Activated CD4-positive, alpha-beta T cell treated with anti-CD3 and anti-CD28 coated beads for 48 hours (primary cell): ENCODE results near the gene PGF.
"Not testable (repeated sequence)": the region's sequence is repeated elsewhere in the genome, so short reads cannot be mapped to it uniquely, and the experiment has no call there.

Source experiments
- DNase-seq: peaks from one replicate; pipeline ENCODE4 v3.0.0-alpha.2; 2020

The PGF gene

DNA sequence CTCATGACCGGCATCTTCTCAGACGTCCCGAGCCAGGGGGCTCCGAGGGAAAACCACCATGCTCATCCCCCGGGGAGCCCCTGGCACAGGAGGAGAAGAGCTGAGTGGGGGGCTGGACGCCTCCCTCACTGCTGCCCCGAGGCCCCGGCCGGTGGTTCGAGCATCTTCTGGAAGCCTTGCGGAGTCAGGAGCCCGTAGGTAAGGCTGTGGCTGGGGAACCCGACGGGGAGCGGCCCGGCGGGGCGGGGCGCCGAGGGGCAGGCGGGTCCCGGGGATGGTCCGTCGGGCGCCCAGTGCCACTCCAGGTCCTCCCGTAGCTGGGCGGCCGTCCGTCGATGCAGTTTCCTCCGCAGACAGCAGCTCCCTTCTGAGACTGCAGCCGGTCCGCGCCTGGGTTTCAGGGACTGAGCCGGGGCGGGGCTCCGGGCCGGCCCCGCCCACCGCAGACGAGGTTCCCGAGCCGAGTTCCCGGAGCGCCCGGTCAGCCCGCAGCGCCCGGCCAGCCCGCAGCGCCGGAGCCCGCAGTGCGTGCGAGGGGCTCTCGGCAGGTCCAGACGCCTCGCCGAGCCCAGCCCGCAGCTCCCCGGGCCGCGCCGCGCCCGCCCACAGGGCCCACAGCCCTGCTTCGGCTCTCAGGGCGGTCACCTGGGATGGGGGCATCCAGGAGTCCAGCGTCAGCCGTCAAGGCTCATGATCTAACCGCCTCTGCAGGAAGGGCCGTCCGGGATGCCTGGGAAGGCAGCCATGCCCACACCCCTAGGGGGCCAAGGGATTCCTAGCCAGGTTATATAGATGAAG, at the start of gene PGF:
Gene PGF, minus strand, starts transcription at position 369 of the 798 bp plus-strand sequence. Its CDS starts 355 bp downstream, at position 14.
- peak; percentile 35 for DNase-seq

DNA sequence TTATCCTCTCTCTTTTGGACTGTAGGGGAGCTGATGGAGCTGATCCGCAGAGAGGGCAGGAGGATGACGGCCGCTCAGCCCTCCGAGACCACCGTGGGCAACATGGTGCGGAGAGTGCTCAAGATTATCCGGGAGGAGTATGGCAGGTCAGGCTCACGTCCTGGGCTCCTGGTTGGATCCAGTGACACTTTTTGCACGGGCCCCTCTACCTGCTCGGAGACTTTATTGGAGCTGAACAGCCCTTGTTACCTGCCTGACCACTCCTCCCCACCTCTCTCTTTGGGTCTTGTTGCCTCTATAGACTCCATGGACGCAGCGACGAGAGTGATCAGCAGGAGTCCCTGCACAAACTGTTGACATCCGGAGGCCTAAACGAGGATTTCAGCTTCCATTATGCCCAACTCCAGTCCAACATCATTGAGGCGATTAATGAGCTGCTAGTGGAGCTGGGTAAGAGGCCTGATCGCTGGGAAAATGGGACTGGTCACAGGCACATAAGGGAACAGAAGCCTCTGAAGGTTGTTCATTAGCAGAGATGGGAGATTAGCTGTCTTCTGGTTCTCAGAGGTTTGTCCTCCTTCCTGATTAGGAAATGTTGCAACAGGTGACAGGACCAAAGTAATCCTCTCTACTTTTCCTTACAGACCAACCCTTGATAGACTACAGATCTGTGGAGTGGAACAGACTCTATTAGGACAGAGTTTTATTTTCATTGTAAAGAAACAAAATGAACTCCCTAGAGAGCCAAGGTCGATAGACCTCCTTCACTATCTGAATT, 48.0 kb upstream of the PGF start:
- no peak for DNase-seq

DNA sequence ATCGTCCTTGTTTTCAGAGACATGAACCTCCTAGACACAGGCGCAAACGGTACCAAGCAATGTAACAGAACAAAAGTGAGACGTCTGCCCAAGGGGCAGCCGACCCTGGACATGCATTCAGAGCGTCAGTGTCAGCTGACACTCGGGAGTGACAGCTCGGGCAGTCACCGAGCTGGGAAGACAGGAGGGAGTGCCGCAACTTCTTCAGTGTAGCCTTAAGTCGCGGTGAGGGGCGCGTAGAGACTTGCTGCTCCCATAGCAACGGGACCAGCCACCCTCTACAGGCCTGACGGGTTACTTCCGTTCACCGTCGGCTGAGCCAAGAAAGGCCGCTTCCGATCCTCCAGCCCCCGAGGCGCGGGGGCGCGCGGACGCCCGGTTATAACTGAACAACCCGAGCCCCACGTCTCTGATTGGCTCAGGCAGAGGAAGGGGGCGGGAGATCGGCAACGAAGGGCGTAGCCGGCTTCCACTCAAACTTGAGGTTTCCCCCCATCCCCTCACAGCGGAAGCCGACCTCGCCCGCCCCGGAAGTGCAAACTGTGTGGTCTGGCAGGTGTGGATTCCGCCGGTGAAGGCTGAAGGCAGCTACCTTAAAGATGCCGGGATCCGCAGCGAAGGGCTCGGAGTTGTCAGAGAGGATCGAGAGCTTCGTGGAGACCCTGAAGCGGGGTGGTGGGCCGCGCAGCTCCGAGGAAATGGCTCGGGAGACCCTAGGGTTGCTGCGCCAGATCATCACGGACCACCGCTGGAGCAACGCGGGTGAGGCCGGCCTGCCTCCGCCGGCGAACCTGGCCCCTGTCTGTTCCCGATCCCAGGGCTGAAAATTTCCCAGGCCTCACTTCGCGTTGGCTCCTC, 47.2 kb upstream of the PGF start, which contains the start of gene EIF2B2:
Gene EIF2B2, plus strand, starts transcription at position 530 of the 858 bp plus-strand sequence. Its CDS starts 70 bp downstream, at position 600.
- peak; percentile 100 for DNase-seq

DNA sequence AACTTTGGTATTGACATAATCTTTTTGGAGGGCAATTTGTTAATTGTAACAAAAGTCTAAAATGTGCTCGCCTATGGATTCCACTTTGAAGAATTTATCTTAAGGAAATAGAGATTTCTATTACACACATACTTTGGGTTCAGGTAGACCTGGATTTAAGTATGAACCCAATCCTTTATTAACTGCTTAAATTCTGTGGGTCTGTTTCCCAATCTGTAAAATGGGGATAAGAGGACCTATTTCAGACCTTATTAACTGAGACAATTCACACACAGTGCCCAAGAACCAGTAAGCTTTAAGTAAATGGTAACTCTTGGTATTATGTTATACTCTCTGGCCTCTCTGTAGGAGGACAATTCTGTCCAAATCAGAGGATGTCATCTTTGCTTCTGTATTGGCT, 46.5 kb upstream of the PGF start:
- DNase-seq, result no peak

DNA sequence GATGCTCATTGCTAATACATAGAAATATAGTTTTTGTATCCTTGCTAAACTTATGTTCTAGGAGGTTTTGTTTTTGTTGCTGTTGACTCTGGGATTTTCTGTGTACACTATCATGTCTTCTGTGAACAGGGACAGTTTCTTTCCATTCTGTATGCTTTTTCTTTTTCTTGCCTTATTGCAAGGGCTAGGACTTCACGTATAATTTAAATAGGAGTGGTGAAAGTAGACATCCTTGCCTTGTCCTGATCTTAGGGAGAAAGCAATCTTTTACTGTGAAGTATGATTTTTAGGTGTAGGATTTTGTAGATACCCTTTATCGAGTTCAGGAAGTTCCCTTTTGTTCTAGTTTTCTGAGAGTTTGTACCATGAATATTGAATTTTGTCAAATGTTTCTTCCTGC, 45.9 kb upstream of the PGF start:
- no peak for DNase-seq

DNA sequence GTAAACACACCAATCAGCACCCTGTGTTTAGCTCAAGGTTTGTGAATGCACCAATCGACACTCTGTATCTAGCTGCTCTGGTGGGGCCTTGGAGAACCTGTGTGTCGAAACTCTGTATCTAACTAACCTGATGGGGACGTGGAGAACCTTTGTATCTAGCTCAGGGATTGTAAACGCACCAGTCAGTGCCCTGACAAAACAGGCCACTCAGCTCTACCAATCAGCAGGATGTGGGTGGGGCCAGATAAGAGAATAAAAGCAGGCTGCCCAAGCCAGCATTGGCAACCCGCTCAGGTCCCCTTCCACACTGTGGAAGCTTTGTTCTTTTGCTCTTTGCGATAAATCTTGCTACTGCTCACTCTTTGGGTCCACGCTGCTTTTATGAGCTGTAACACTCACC, 40.4 kb upstream of the PGF start:
- not testable (repeated sequence) for DNase-seq

DNA sequence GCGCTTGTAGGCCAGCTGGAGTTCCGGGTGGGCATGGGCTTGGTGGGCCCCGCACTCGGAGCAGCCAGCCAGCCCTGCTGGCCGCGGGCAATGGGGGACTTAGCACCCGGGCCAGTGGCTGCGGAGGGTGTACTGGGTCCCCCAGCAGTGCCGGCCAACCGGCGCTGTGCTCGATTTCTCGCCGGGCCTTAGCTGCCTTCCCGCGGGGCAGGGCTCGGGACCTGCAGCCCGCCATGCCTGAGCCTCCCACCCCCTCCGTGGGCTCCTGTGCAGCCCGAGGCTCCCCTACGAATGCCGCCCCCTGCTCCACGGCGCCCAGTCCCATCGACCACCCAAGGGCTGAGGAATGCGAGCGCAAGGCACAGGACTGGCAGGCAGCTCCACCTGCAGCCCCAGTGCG, 38.8 kb upstream of the PGF start:
- not testable (repeated sequence) for DNase-seq

DNA sequence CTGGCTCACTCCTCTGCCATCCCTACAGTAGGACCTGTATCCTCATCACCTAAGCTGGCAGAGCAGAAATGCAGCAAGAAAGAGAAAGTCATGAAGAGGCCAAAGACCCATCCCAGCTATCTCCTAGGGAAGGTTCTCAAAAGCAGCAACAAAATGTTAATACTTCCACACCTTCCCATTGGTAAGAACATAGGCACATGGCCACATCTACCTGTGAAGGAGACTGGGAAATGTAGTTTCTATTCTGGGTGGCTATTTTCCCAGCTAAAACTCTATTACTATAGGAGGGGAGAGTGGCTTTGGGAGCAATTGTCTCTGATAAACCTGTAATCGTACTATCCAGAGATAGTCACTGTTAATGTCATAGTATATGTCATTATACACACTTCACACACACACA, 33.6 kb upstream of the PGF start:
- no peak for DNase-seq

DNA sequence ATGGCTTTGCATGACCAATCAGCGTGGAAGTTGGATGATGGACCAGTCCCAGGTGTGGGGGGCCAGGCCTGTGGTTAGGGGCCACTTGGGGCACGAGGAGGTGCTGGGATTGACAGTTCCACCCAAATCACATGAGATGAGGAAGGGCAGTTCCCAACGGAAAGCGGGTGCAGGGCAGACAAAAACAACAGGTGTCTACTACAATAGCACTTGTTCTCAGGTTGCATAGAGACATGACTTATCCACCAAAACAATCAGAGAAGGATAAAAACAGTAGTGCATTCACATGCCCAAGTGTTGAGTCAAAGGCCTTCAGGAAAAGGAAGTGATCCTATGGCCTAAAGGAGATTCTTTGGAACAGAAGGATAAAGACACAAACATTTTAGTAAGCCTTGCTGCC, 32.7 kb upstream of the PGF start:
- DNase-seq, result no peak

DNA sequence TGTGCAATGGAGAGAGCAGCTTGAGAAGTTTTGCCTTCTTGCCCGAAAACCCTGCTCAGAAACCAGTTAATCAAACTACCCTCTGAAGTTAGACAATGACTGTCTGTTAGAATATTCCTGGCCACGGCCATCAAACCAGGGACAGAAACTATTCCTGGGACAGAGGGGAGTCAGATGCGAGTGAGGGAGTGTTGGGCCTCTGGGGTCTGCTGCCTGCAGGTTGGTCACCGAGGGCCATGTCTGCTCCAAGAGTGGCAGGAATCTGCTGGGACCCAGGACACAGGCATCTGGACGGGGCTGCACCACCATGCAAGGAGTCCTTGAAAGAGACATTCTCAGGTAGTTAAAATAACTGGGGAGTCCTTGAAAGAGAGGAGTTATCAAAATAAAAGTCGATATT, 30.4 kb upstream of the PGF start:
- no peak for DNase-seq

DNA sequence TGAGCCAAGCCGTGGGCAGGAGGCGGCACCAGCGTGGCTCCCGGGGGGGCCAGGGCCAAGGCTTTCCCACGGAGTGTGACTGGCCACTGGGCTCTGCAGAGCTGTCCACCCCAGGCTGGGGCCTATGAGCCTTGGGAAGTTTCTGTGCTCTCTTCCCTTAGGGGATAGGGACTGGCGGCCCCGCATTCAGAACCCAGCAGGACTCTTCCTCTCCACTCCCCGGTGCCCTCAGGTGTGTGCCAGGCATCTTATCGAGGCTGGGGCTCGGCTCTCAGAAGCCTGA, 29.6 kb upstream of the PGF start:
- DNase-seq, result no peak

DNA sequence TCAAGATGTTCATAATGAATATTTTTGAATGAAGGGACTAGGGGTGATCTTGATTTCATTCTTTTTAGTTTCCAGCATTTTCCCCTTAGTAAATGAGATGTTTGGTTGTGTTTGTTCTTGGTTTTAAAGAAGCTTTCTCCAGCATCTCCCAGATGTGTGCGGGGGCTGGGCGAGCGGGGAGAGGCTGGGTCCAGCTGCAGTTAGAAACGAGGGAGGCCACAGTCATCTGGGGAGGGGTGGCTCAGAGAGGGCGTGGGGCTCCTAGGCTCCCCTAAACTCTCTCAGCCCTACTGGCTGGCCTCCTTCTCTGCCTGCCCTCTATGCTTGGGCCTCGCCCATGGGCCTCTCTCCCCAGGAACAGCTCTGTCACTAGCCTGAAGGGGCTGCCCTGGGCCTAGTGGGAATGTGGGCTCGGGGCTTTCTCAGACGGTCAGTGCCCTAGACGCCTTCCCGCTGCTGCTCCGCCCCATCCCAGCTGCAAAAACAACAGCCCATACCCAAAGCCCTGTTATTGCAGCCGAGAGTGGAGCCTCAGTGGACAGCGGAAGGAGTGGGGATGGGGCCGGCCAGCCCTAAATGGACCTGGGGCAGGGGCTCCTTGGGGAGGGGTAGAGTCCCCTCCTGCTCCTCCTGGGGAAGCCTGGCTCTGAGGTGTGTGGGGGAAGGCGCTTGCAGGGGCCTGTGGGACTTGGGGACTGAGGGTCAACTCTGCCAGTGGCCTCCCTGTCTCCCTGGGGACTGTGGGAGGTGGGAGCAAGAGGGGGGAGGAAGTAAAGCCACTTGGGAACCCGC, 29.0 kb upstream of the PGF start:
- no peak for DNase-seq

DNA sequence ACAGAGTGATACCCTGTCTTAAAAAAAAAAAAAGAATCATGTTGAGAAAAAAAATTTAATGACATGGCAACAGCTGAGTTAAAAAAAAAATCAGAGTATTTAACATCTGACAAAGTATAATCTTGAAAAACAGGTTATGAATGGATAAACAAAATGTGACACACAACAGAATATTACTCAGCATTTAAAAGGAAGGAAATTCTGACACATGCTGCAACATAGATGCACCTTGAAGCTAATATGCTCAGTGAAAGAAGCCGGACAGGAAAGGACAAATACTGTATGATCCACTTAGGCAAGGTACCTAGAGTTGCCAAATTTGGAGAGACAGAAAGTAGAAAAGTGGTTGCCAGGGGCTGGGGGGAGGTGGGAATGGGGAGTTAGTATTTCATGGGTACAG, 27.9 kb upstream of the PGF start:
- no peak for DNase-seq

DNA sequence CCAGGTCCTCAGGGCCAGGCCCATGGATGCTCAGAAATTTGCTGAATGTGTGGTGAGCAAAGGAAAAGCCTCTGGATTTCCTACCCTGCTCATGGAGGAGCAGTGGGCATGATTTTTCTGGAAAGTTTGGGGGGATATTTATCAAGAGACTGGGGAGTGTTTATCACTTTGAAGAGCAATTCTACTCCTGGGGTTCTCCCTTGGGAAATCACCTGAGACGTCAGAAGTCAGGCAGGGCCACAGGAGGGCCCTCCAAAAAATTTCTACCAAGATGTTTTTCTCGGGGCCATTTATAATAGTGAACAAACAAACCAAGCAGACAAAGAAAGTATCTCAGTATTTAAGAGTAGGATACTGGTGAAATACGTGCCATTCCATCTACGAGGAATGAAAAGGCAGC, 27.3 kb upstream of the PGF start:
- DNase-seq, result no peak

DNA sequence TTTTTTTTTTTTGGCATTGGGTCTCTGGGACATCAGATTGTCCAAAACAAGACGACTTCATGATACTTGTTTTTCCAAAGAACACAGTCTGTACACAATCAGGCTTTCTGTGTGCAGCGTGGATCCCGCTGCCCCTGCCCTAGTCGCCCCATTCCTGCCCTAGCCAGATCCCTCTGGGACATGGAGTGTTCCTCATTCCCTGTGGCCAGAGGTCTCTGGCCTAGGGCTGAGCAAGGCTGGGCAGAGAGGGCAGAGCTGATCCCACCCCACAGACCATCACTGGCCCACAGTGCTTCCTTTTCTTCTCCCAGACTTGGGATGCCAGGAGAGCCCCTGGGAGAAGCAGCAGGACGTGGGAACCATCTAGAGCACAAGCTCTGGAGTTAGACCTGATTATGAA, 26.4 kb upstream of the PGF start:
- DNase-seq, result no peak

DNA sequence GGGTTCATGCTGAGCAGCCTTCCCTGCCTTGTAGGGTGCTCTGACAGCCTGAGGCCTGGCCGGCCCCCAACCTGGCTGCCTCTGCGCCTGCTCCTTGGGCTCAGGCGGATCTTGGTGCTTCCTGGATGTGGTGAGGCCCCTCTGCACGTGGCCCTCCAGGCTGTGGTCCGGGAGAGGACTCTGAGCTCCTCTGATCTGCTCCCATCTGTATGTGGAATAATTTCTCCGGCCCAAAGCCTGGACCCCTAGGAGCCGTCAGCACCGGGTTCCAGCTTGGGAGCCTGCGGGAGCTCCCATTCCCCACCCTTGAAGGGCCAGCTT, 26.0 kb upstream of the PGF start:
- DNase-seq, result no peak

DNA sequence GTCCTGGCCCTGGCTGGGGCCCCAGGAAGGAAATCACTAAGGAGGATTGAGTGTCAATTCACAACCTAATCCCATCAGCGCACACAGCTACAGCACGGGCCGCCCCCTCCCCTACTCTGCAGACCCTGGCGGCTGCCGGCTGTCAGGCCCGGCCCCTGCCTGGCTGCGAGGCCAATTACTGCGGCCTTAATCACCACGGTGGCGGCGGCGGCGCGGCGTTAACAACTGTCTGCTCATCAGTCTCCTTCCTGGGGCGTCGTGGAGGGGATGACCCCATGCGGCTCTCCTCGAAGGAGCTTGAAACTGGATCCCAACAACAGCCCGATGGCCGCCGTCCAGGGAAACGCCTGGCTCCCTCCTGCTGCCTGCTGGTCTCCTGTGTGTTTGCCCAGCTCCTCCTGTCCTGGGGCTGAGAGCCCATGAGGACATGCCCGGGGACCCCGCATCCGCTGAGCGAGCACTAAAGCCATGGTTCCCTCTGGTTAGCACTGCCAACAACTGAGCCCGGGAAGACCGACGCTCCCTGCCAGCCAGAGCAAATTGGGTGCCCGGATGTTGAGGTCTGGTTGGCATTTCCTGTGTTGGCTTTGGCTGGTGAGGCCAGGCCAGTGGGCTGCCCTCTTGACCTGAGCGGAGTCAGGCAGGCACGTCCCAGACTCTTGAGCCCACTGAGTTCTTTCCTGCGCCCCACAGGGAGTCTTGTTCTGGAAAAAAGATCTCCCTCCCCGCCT, 25.5 kb upstream of the PGF start:
- DNase-seq, result no peak

DNA sequence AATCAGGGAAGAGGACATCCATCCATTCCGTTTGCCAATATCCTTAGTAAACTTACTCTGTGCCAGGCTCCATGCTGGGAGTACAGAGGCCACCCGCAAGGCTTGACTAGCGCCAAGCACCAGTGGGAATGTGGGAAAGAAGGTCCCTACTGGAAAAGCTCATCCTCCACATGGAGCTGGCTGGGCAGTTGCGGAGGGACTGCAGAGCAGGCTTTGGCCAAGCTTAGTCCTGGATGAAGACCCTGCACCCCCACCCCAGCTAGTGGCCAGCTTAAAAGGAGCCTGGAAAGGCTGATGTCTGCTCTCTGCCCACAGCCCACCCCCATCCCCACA, 25.0 kb upstream of the PGF start:
- DNase-seq, result no peak

DNA sequence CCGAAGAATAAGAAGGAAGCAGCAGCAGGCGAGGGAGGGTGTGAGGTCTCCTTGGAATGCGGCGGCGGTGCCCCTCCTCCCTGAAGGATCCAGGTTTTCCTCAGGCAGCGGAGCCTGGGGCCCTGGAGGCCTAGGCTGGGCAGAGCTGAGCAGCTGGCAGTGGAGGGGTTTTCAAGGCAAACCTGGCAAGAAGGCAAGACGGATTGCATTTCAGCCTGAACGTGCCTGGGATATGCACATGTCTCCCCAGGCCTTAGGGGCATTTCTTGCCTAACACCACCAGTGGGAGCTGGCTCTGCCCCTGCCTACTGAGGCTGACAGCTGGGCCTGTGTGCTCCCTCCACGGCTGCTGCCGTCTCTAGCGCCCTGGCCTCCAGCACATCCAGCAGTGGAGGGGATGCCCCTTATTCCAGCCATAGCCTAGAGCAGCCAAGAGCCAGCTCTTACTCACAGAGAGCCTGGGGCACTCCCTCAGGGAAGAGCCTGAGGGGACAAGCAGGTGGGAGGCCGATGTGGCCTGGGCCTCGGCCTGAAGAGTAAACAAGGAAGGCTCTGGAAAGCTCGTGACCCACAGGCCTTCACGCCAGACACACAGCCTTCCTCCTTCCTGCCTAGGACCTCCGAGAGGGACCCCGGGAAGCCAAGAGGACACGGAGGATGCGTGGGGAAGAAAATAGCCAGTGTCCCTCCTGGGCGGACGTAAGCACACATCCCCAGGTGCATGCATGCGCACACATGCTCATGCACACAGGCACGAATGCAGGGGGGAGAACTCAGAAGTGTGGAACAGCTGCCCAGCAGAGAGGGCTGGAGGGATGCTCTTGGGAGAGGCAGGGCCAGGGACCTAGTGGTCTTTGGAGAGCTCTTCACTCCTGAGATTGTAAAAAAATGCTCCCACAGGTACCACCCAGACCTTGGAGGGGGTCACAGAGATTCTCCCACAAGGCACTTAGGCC, 24.3 kb upstream of the PGF start:
- DNase-seq, result no peak

DNA sequence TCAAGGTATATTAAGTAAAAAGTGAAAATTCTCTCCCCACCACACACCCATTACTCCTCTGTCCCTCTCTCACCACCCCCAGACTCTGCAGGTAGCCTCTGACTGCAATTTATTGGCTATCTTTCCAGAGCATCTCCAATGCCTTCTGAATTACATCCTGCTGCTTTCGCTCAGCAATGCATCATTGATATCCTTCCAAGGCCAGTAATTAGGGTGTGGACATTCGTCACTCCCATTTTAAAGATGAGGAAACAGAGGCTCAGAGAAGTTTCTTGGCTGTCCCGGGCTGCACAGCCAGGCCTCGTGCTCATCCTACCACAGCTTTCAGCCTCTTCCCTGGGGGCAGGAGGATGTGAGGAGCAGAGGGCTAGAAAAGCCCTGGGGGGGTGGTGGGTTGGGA, 23.6 kb upstream of the PGF start:
- no peak for DNase-seq

DNA sequence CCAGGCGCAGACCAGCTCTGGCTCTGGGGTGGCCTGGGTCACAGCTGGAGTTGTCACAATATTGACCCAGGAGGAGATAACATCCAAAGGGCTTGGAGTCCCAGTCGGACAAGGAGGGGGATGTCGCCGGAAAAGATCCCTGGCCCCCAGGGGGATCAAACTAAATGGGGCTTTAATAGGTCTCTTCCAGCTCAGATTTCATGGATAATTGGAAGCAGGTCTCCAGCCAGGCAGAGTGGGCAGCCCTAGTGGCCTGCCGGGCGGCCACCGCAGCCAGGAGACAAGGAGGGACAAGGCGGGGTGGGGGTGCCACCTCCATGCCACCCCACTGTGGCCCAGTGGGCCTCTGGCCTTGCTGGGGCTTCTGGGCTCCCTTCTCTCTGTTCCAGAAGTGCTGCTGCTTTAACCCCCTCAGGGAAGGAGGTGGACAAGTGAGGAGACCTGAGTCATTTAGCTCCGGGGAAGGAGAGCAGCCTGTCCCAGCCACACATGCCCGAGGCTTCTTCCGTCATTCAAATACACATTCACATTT, 23.1 kb upstream of the PGF start:
- DNase-seq, result no peak
